Smooth muscle cell of the umbilical artery (primary cell): ENCODE measurements around the gene RCHY1. TPM values are rescaled to one million over a fixed set of nuclear protein-coding genes. Genes with fewer than 3 reads are reported as not detected.

Source experiments
- total RNA-seq: library from RNA; depleted of rRNA; stranded (reverse); fragments of >200 nt; gene quantifications from 2 replicates; pipeline ENCODE4 v1.2.3, GENCODE V29; 2014

Gene RCHY1
- total RNA-seq: 36.0 and 38.0 TPM in 2 replicates

GRCh38 chr4:75514131-75514948, at the start of gene RCHY1, which contains the start of gene THAP6:
Gene RCHY1 (minus strand): TSS chr4:75514403. CDS start chr4:75514286, 117 bp downstream.
Gene THAP6 (plus strand): TSS chr4:75514473. CDS start chr4:75515453, 980 bp downstream.

GRCh38 chr4:75555294-75556164, 41.3 kb upstream of the RCHY1 start, which contains the start of gene ODAPH:
Gene ODAPH (plus strand): TSS chr4:75556066. CDS start chr4:75556083, 17 bp downstream.

Other genes starting within 250 kb of the RCHY1 start
- 17.5 and 18.7 TPM in 2 replicates for gene THAP6, start 70 bp upstream of the RCHY1 start, total RNA-seq
- under 0.01 and 0.18 TPM in 2 replicates for gene ODAPH, start 41.7 kb upstream of the RCHY1 start, total RNA-seq
- gene CDKL2, start 116.1 kb upstream of the RCHY1 start, total RNA-seq: 0.88 and 0.89 TPM in 2 replicates
- 267 and 273 TPM in 2 replicates for gene G3BP2, start 159.0 kb upstream of the RCHY1 start, total RNA-seq
- gene USO1, start 210.2 kb upstream of the RCHY1 start, total RNA-seq: 204 and 253 TPM in 2 replicates